ENCODE results near the gene SIX1.

SIX1 gene

GRCh38 chr14:60645126-60645741, 4.0 kb downstream of the SIX1 start:
- no peaks in the 10 kb centered on the region for H3K36me3 ChIP-seq (ENCODE audit: control insufficient read depth, insufficient read depth, low read length)
- H3K27ac ChIP-seq (ENCODE audit: low read depth, low read length), result no peak overlapping the region
- no peak overlapping the region for H2AK5ac ChIP-seq (ENCODE audit: low read length)
- H3K79me1 ChIP-seq (ENCODE audit: low read length), result no peaks in the 10 kb centered on the region
- WGBS (ENCODE audit: extremely low coverage, insufficient coverage, low lambda C conversion rate), result no CpG with 5 or more reads among the region's 2 CpGs
- peaks cover 56% of the 10 kb centered on the region for H3K27me3 ChIP-seq (ENCODE audit: insufficient read depth, low read length, poor library complexity)
- no peaks in the 10 kb centered on the region for H3K79me2 ChIP-seq (ENCODE audit: control insufficient read depth, insufficient read depth, low read length)
- H3K4me2 ChIP-seq (ENCODE audit: low read length), result no peak overlapping the region
- no peak overlapping the region for H3K4me3 ChIP-seq (ENCODE audit: low read length)
- no peak overlapping the region for H3K9ac ChIP-seq (ENCODE audit: low read length)
- H3K4ac ChIP-seq (ENCODE audit: low read depth, low read length), result no peak overlapping the region
- peaks cover 9% of the 10 kb centered on the region for H3K4me1 ChIP-seq (ENCODE audit: control insufficient read depth, low read depth, low read length)
- no peak overlapping the region for H4K5ac ChIP-seq (ENCODE audit: low read length)
- no peak overlapping the region for H3K18ac ChIP-seq (ENCODE audit: low read length)
- H2BK15ac ChIP-seq (replicated peaks; ENCODE audit: low read depth), result no peak overlapping the region
- H2BK120ac ChIP-seq (ENCODE audit: low read depth, low read length), result no peak overlapping the region
- no peak overlapping the region for H3K23ac ChIP-seq (ENCODE audit: low read length)
- H3K56ac ChIP-seq (ENCODE audit: low read length), result no peak overlapping the region
- H2BK5ac ChIP-seq (ENCODE audit: low read length), result no peak overlapping the region
- DNase-seq, result no peak
- H4K8ac ChIP-seq (ENCODE audit: low read depth, low read length), result no peak overlapping the region

DNA sequence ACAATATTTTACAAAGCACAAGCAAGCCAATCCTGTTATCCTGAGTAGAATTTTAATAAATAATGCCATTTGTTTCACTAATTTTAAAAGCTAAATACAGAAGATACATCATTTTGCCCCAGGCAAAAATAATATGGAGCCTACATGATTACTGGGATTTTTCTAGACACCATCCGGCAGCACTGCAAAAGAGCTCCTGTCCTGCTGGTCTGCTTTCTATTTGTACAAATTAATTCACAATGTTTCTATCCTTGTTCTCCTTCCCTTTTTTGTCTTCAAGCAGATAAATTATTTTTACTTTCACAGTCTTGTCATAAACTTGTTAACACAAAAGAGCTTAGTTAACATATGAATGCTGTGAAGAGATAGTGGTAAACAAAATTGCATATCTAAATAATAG, 4.6 kb downstream of the SIX1 start:
- Histone ChIP-seq H3K36me3 (ENCODE audit: control insufficient read depth, insufficient read depth, low read length) (no peaks in the 10 kb centered on the region), H3K9ac (ENCODE audit: low read length) (no peak overlapping the region), H2AK5ac (ENCODE audit: low read length) (no peak overlapping the region), H2BK120ac (ENCODE audit: low read depth, low read length) (no peak overlapping the region), H2BK5ac (ENCODE audit: low read length) (no peak overlapping the region), H3K4me1 (ENCODE audit: control insufficient read depth, low read depth, low read length) (peaks cover 4% of the 10 kb centered on the region), H3K79me2 (ENCODE audit: control insufficient read depth, insufficient read depth, low read length) (no peaks in the 10 kb centered on the region), H3K27me3 (ENCODE audit: insufficient read depth, low read length, poor library complexity) (peaks cover 53% of the 10 kb centered on the region), H3K79me1 (ENCODE audit: low read length) (no peaks in the 10 kb centered on the region), H2BK15ac (replicated peaks; ENCODE audit: low read depth) (no peak overlapping the region), H3K4ac (ENCODE audit: low read depth, low read length) (no peak overlapping the region), H4K8ac (ENCODE audit: low read depth, low read length) (no peak overlapping the region), H3K23ac (ENCODE audit: low read length) (no peak overlapping the region), H3K18ac (ENCODE audit: low read length) (no peak overlapping the region), H3K4me2 (ENCODE audit: low read length) (no peak overlapping the region), H3K27ac (ENCODE audit: low read depth, low read length) (no peak overlapping the region), H3K56ac (ENCODE audit: low read length) (no peak overlapping the region), H4K5ac (ENCODE audit: low read length) (no peak overlapping the region), H3K4me3 (ENCODE audit: low read length) (no peak overlapping the region)
- WGBS (ENCODE audit: extremely low coverage, insufficient coverage, low lambda C conversion rate), result no CpG with 5 or more reads among the region's 1 CpG
- no peak for DNase-seq

DNA sequence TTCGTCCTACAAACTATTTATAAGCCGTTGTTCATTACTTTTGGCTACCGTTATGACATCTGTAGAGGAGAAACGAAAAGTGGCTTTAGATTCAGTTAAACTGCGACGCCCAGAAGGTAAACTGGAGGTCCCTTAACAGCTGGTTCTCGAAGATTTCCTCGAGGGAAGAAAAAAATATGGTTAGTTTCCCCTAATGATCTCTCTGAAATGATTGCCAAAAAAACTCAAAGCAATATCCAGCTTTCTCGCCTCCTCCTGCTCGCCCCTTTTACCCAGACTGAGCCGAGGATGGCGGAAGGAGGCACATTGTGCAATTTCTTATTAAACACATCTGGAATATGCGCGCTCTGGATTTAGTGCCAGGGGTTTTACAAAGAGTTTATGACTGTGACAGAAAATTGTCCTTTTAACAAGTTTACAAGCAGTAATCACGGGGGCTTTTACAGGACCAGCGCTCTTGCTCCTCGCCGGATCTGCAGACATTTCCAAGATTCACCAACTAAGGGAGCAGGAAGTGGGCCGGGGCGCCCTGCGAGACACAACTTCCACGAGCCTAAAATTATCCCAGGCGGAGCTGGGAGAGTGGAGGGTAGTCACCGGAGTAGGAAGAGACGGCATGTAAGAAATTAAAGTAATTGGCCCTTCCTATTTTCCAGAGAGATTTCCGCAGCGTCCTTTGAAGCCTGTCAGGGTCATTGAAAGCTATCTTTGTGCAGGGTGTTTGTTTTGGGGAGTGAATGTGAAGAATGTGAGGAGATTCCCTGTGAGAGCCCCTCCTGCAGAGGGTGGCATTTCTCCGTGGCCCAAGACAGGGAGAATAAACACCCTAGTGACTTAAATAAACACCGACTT, 5.6 kb downstream of the SIX1 start:
- H2BK120ac ChIP-seq (ENCODE audit: low read depth, low read length), result no peak overlapping the region
- no peak overlapping the region for H4K5ac ChIP-seq (ENCODE audit: low read length)
- H3K56ac ChIP-seq (ENCODE audit: low read length), result no peak overlapping the region
- H3K79me2 ChIP-seq (ENCODE audit: control insufficient read depth, insufficient read depth, low read length), result no peaks in the 10 kb centered on the region
- no peak overlapping the region for H3K4ac ChIP-seq (ENCODE audit: low read depth, low read length)
- no peak overlapping the region for H3K27ac ChIP-seq (ENCODE audit: low read depth, low read length)
- no peak overlapping the region for H2BK5ac ChIP-seq (ENCODE audit: low read length)
- H3K4me1 ChIP-seq (ENCODE audit: control insufficient read depth, low read depth, low read length), result peaks cover 4% of the 10 kb centered on the region
- H3K4me2 ChIP-seq (ENCODE audit: low read length), result peak overlapping the region; percentile 9
- no peak overlapping the region for H3K4me3 ChIP-seq (ENCODE audit: low read length)
- no peaks in the 10 kb centered on the region for H3K36me3 ChIP-seq (ENCODE audit: control insufficient read depth, insufficient read depth, low read length)
- no peak overlapping the region for H3K23ac ChIP-seq (ENCODE audit: low read length)
- peaks cover 52% of the 10 kb centered on the region for H3K27me3 ChIP-seq (ENCODE audit: insufficient read depth, low read length, poor library complexity)
- H3K18ac ChIP-seq (ENCODE audit: low read length), result no peak overlapping the region
- no peak overlapping the region for H2AK5ac ChIP-seq (ENCODE audit: low read length)
- H2BK15ac ChIP-seq (replicated peaks; ENCODE audit: low read depth), result no peak overlapping the region
- peak; percentile 77 for DNase-seq
- no peak overlapping the region for H3K9ac ChIP-seq (ENCODE audit: low read length)
- WGBS (ENCODE audit: extremely low coverage, insufficient coverage, low lambda C conversion rate), result no CpG with 5 or more reads among the region's 29 CpGs
- no peak overlapping the region for H4K8ac ChIP-seq (ENCODE audit: low read depth, low read length)
- no peaks in the 10 kb centered on the region for H3K79me1 ChIP-seq (ENCODE audit: low read length)

GRCh38 chr14:60643141-60643462, 6.2 kb downstream of the SIX1 start:
- no peak overlapping the region for H4K8ac ChIP-seq (ENCODE audit: low read depth, low read length)
- H3K79me1 ChIP-seq (ENCODE audit: low read length), result no peaks in the 10 kb centered on the region
- H2BK120ac ChIP-seq (ENCODE audit: low read depth, low read length), result no peak overlapping the region
- no CpG with 5 or more reads among the region's 16 CpGs for WGBS (ENCODE audit: extremely low coverage, insufficient coverage, low lambda C conversion rate)
- H3K9ac ChIP-seq (ENCODE audit: low read length), result no peak overlapping the region
- peaks cover 52% of the 10 kb centered on the region for H3K27me3 ChIP-seq (ENCODE audit: insufficient read depth, low read length, poor library complexity)
- H3K18ac ChIP-seq (ENCODE audit: low read length), result no peak overlapping the region
- H3K4ac ChIP-seq (ENCODE audit: low read depth, low read length), result no peak overlapping the region
- H2AK5ac ChIP-seq (ENCODE audit: low read length), result no peak overlapping the region
- H3K79me2 ChIP-seq (ENCODE audit: control insufficient read depth, insufficient read depth, low read length), result no peaks in the 10 kb centered on the region
- peaks cover 4% of the 10 kb centered on the region for H3K4me1 ChIP-seq (ENCODE audit: control insufficient read depth, low read depth, low read length)
- H3K56ac ChIP-seq (ENCODE audit: low read length), result no peak overlapping the region
- no peak overlapping the region for H2BK5ac ChIP-seq (ENCODE audit: low read length)
- no peak overlapping the region for H3K23ac ChIP-seq (ENCODE audit: low read length)
- no peak overlapping the region for H3K4me2 ChIP-seq (ENCODE audit: low read length)
- DNase-seq, result no peak
- no peak overlapping the region for H3K27ac ChIP-seq (ENCODE audit: low read depth, low read length)
- H2BK15ac ChIP-seq (replicated peaks; ENCODE audit: low read depth), result no peak overlapping the region
- no peak overlapping the region for H3K4me3 ChIP-seq (ENCODE audit: low read length)
- no peaks in the 10 kb centered on the region for H3K36me3 ChIP-seq (ENCODE audit: control insufficient read depth, insufficient read depth, low read length)
- H4K5ac ChIP-seq (ENCODE audit: low read length), result no peak overlapping the region

DNA sequence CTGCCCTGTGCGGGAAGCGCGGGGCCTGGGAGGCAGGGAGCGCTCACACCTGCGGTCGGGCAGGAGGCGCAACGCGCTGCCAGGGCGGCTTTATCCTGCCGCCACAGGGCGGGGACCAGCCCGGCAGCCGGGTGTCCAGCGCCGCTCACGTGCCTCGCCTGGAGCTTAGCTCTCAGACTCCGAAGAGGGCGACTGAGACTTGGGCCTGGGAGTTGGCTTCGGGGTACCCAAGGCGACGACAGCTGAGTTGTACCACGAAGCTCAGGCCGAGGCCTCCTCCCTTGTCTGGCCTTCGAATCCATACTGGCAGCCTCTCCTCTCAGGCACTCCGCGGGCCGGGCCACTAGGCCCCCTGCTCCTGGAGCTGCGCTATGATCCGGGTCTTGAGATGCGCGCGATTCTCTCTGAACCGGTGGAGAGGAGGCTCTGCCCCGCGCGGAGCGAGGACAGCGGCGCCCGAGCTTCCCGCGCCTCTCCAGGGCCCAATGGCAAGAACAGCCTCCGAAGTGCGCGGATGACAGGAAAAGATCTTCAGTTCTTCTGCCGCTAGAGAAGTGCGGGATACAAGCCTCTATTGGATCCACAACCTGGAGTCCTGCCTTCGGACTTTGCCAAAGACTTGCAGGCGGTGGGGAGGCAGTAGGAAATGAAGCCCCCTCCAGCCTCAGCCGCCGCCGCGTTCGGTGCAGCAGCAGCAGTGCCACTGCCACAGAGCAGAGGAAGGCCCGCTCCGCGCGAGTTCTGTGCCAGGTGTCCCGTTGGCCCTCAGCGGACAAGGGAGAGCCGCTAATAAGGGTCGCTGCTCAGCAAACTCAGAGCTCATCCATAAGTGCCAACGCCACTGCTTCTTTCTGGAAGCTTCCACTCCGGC, 6.8 kb downstream of the SIX1 start:
- no CpG with 5 or more reads among the region's 66 CpGs for WGBS (ENCODE audit: extremely low coverage, insufficient coverage, low lambda C conversion rate)
- H2BK15ac ChIP-seq (replicated peaks; ENCODE audit: low read depth), result no peak overlapping the region
- no peak overlapping the region for H3K27ac ChIP-seq (ENCODE audit: low read depth, low read length)
- no peak overlapping the region for H2BK5ac ChIP-seq (ENCODE audit: low read length)
- peaks cover 46% of the 10 kb centered on the region for H3K27me3 ChIP-seq (ENCODE audit: insufficient read depth, low read length, poor library complexity)
- H3K56ac ChIP-seq (ENCODE audit: low read length), result peak overlapping the region; percentile 39
- H2BK120ac ChIP-seq (ENCODE audit: low read depth, low read length), result no peak overlapping the region
- peak; percentile 70 for DNase-seq
- no peaks in the 10 kb centered on the region for H3K79me2 ChIP-seq (ENCODE audit: control insufficient read depth, insufficient read depth, low read length)
- H4K5ac ChIP-seq (ENCODE audit: low read length), result no peak overlapping the region
- no peak overlapping the region for H2AK5ac ChIP-seq (ENCODE audit: low read length)
- H4K8ac ChIP-seq (ENCODE audit: low read depth, low read length), result no peak overlapping the region
- no peaks in the 10 kb centered on the region for H3K36me3 ChIP-seq (ENCODE audit: control insufficient read depth, insufficient read depth, low read length)
- no peak overlapping the region for H3K4me3 ChIP-seq (ENCODE audit: low read length)
- H3K4me1 ChIP-seq (ENCODE audit: control insufficient read depth, low read depth, low read length), result peaks cover 4% of the 10 kb centered on the region
- no peak overlapping the region for H3K4ac ChIP-seq (ENCODE audit: low read depth, low read length)
- H3K79me1 ChIP-seq (ENCODE audit: low read length), result no peaks in the 10 kb centered on the region
- no peak overlapping the region for H3K9ac ChIP-seq (ENCODE audit: low read length)
- peak overlapping the region; percentile 5 for H3K4me2 ChIP-seq (ENCODE audit: low read length)
- no peak overlapping the region for H3K23ac ChIP-seq (ENCODE audit: low read length)
- no peak overlapping the region for H3K18ac ChIP-seq (ENCODE audit: low read length)
